Suprapubic skin (tissue), 3 donors: ENCODE results near the gene ODAD4.

ENCODE experiments used
- CTCF ChIP-seq, 2 donors: fragments of 200-600 bp in 1 of 2; fragments of 450-650 bp in 1 of 2; sonication (generic) in 1 of 2; IDR thresholded peaks; one replicate each; pipeline ENCODE4 v1.5.1; 2016 to 2019; ENCODE audit warnings: antibody characterized with exemption in 2 of 2, mild to moderate bottlenecking in 1 of 2, moderate library complexity in 1 of 2
- EP300 ChIP-seq: sonication (generic); formaldehyde crosslinking; IDR thresholded peaks from one replicate; pipeline ENCODE4 v1.6.1; 2017; ENCODE audit warnings: antibody characterized with exemption
- POLR2A ChIP-seq, 2 donors: fragments of 450-650 bp; IDR thresholded peaks; one replicate each; pipeline ENCODE4 v1.6.1; 2017; ENCODE audit warnings: antibody characterized with exemption in 2 of 2, mild to moderate bottlenecking in 2 of 2, moderate library complexity in 2 of 2

- TF ChIP-seq CTCF (IDR thresholded peaks at IDR 0.05), result no peak
- no peak for TF ChIP-seq POLR2A (IDR thresholded peaks at IDR 0.05)
- TF ChIP-seq EP300, result no peak
Observed at GRCh38 chr17:42005166-42005565, 74.7 kb downstream of the ODAD4 start.
